AG09309 (cell line): Measurements from ENCODE around the gene LRFN2.

Source experiments
- DNase-seq: peaks from one replicate; pipeline ENCODE4 v3.0.0-alpha.2; 2010; ENCODE audit warnings: low read depth
- H3K4me3 ChIP-seq: 2 replicates; pipeline ENCODE4 v1.5.1; 2011; ENCODE audit warnings: mild to moderate bottlenecking, low read depth, low read length, moderate library complexity; ENCODE audit not compliant: control insufficient read depth
- TF ChIP-seq, protein P1 (sequence below): IDR thresholded peaks from 2 replicates; pipeline ENCODE4 v1.5.1; 2011; ENCODE audit warnings: mild to moderate bottlenecking, low read depth, low read length, inconsistent platforms; ENCODE audit not compliant: insufficient read depth, control insufficient read depth; ENCODE audit errors: missing control alignments

LRFN2 gene

DNA sequence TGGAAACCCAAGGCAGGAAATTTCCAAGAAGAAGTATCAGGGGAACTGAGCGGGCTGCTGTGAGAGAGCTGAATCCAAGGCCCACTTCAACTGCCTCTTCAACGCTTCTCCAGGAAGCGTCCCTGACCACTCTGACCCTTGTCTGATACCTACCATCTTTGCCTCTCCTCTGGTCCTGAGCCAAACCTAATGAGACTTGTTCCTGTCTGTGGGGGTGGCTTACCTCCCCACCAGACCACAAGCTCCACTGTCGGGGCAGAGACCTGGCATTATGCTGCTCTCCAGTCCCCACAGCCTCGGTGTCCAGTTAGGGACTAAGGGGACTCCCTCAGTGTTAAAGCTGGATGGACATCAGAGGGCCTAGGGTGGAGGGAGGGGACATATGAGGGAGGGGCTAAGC is 49.7 kb downstream of the LRFN2 start:
- TF ChIP-seq, protein P1, sequence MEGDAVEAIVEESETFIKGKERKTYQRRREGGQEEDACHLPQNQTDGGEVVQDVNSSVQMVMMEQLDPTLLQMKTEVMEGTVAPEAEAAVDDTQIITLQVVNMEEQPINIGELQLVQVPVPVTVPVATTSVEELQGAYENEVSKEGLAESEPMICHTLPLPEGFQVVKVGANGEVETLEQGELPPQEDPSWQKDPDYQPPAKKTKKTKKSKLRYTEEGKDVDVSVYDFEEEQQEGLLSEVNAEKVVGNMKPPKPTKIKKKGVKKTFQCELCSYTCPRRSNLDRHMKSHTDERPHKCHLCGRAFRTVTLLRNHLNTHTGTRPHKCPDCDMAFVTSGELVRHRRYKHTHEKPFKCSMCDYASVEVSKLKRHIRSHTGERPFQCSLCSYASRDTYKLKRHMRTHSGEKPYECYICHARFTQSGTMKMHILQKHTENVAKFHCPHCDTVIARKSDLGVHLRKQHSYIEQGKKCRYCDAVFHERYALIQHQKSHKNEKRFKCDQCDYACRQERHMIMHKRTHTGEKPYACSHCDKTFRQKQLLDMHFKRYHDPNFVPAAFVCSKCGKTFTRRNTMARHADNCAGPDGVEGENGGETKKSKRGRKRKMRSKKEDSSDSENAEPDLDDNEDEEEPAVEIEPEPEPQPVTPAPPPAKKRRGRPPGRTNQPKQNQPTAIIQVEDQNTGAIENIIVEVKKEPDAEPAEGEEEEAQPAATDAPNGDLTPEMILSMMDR: no peak
- H3K4me3 ChIP-seq: no peak overlapping the region
- no peak for DNase-seq

DNA sequence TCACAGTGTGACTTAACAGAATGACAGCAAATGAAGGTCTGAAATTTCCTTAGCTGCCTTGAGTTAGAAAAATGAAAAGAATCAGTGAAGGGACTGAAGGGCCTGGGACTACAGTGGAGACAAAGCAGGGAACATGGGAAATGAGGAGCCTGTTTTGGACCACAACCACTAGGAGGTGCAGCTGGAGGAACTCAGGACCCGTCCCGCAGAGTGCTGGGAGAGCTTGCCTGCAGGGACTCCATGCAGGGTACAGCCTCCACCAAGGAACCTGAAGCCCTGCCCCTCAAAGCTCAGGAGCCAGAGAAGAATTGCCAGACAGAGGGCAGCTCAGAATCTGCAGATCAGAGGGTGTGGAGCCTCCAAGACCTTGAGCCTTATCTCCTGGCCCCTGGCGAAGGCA is 50.7 kb downstream of the LRFN2 start:
- H3K4me3 ChIP-seq: no peak overlapping the region
- TF ChIP-seq, protein P1: peak; percentile 13
- DNase-seq: no peak

DNA sequence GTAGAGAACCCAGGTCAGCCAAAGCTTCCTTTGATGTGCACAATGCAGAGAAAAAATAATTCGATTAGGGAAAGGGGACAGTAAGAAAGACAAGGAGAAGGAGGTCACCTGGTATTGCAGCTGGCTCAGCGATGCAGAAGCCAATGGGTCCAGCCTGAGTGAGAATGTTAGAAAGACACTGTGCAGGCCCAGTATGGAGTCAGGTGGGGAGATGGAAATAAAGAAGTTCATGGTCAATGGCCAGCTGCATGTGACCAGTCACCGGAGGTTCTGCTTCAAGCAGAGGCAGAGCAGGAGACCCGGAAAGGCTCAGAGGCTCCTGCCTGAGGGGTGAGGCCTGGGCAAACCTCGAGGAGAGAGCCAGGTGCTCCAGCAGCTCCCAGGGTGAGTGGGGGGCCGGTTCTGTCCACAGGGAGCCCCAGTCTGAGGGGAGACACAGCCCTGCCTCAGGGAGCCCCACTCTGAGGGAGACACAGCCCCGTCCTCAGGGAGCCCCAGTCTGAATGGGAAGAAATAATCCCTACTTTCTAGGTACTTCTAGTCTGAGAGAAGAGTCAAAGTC is 51.3 kb downstream of the LRFN2 start:
- TF ChIP-seq, protein P1: no peak
- DNase-seq: no peak
- H3K4me3 ChIP-seq: no peak overlapping the region

DNA sequence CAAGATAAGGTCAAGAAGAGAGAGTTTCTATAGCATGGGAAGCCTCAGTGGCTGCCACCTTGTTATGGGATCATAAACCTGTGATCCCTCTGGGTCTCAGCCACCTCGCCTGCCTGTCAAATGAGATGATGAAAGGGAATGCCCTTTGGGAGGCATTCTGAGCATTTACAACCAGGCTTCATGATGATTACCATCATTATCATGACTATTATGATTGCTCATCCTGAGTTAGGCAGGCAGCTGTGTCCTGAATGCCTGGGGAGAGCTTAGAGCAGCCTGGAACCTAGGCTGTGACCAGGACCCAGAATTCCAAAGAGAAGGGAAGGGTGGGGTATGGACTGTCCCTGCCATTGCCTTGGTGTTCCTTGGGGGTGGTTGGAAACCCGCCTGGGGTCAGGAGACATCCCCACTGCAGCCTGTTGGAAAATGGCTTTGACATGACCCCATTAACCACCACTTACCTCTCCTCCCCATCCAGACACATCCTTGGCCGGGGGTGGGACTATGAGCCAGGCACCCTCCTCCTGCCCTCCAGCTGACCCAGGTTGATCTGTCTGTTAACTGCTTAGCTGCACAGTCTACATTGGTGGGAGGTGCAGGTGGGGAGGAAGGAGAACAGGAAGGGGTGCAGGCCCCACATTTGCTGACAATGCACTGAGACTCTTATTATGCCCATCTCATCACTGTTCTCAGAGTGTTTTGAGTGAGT is 51.9 kb downstream of the LRFN2 start:
- TF ChIP-seq, protein P1: no peak
- no peak for DNase-seq
- no peak overlapping the region for H3K4me3 ChIP-seq

DNA sequence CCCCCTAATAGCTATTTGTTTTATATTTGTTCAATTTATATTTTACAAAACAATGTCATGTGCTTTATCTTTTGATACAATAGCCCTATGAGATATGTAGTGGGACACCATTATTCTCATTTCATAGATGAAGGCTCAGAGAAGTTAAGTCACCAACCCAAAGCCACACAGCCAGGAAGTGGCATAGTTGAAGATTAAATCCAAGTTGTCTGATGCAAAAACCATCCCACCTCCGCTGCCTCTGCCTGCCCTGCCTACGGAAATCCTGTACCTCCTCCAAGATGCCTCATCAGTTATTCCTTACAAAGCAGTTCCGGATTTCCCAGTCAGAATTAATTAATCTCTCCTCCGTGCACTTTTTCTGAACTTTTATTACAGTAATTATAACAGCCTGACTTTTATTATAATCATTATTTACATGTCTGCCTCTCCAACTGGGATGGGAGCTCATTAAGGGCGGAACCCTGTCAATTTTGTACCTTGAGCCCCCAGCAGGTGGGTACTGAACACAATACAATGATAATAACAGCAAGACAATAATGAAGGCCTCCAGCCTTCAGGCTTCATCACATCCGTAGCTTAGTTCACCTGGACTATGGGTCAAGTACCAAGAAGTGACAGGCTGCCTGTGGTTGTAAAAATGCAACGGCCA is 54.7 kb downstream of the LRFN2 start:
- no peak for DNase-seq
- TF ChIP-seq, protein P1: no peak
- no peak overlapping the region for H3K4me3 ChIP-seq

DNA sequence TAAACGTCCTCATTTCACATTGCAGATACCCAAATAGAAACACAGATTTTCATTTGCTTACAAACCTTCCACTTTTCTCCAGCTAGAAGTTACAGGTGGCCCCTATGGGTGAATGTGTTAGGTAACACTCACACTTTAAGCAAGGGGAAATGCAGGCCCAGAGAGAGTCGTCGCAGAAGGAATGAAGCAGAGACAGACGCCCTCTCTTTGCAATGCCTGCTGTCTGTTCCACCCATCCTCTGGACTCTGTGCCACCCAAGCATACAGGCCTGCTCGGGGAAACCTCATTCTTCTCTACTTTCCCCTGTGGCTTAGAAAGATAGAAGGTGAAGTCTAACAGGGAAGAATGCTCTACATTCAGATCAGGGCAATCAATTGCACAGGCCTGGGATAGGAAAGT is 57.2 kb downstream of the LRFN2 start:
- TF ChIP-seq, protein P1: no peak
- H3K4me3 ChIP-seq: no peak overlapping the region
- DNase-seq: no peak
